Astrocyte (in vitro differentiated cells and primary cell): Measurements from ENCODE around the gene IER3. TPM values are rescaled to one million over a fixed set of nuclear protein-coding genes. Genes with fewer than 3 reads are reported as not detected.
A peak's percentile ranks its signal among the peaks of the same experiment; 100 is the strongest.

ENCODE experiments used
- DNase-seq: peaks from one replicate; pipeline ENCODE4 v3.0.0-alpha.2; 2010; ENCODE audit warnings: low read depth
- FAIRE-seq: peaks from 2 replicates; lab custom pipeline; 2011; peaks lifted over from hg19 to GRCh38; lab: Jason Lieb, UNC
- H2AFZ ChIP-seq: 2 replicates; pipeline ENCODE4 v1.6.0; 2012; ENCODE audit warnings: low read depth, low read length, inconsistent platforms
- H3K27ac ChIP-seq: 2 replicates; pipeline ENCODE4 v1.5.1; 2011; ENCODE audit warnings: low read depth, low read length, inconsistent platforms
- H3K27me3 ChIP-seq: 2 replicates; pipeline ENCODE4 v1.6.0; 2011; ENCODE audit warnings: low read length, inconsistent platforms; ENCODE audit not compliant: insufficient read depth
- H3K36me3 ChIP-seq: 2 replicates; pipeline ENCODE4 v1.5.1; 2011; ENCODE audit warnings: low read length, inconsistent platforms; ENCODE audit not compliant: insufficient read depth
- H3K4me1 ChIP-seq: 2 replicates; pipeline ENCODE4 v1.5.1; 2011; ENCODE audit warnings: low read length, inconsistent platforms; ENCODE audit not compliant: insufficient read depth
- H3K4me2 ChIP-seq: 2 replicates; pipeline ENCODE4 v1.6.0; 2012; ENCODE audit warnings: low read length, inconsistent platforms
- H3K4me3 ChIP-seq: 2 replicates; pipeline ENCODE4 v1.5.1; 2011; ENCODE audit warnings: low read depth, mild to moderate bottlenecking, low read length, inconsistent platforms; ENCODE audit not compliant: insufficient read depth
- H3K79me2 ChIP-seq: 2 replicates; pipeline ENCODE4 v1.6.0; 2012; ENCODE audit warnings: mild to moderate bottlenecking, low read length, inconsistent platforms; ENCODE audit not compliant: insufficient read depth
- H3K9ac ChIP-seq: 2 replicates; pipeline ENCODE4 v1.6.0; 2012; ENCODE audit warnings: mild to moderate bottlenecking, low read length, inconsistent platforms
- H3K9me3 ChIP-seq: 2 replicates; pipeline ENCODE4 v1.5.1; 2012; ENCODE audit warnings: low read depth, mild to moderate bottlenecking, low read length, inconsistent platforms; ENCODE audit not compliant: insufficient read depth
- H4K20me1 ChIP-seq: 2 replicates; pipeline ENCODE4 v1.6.0; 2012; ENCODE audit warnings: low read length, inconsistent platforms; ENCODE audit not compliant: insufficient read depth
- H3K27ac Mint-ChIP-seq: one replicate; pipeline ENCODE4 v1.8.0; 2021; ENCODE audit warnings: mild to moderate bottlenecking, mixed read lengths; ENCODE audit not compliant: unreplicated experiment
- H3K27me3 Mint-ChIP-seq: one replicate; pipeline ENCODE4 v1.8.0; 2021; ENCODE audit warnings: low read depth, mixed read lengths; ENCODE audit not compliant: unreplicated experiment
- H3K36me3 Mint-ChIP-seq: one replicate; pipeline ENCODE4 v1.8.0; 2021; ENCODE audit warnings: low read depth, mixed read lengths; ENCODE audit not compliant: unreplicated experiment
- H3K4me1 Mint-ChIP-seq: one replicate; pipeline ENCODE4 v1.8.0; 2021; ENCODE audit warnings: low read depth, mixed read lengths; ENCODE audit not compliant: unreplicated experiment
- H3K4me3 Mint-ChIP-seq: one replicate; pipeline ENCODE4 v1.8.0; 2021; ENCODE audit warnings: mild to moderate bottlenecking, moderate library complexity, mixed read lengths; ENCODE audit not compliant: unreplicated experiment
- H3K9me3 Mint-ChIP-seq: one replicate; pipeline ENCODE4 v1.8.0; 2021; ENCODE audit warnings: mild to moderate bottlenecking, mixed read lengths; ENCODE audit not compliant: unreplicated experiment
- EZH2 ChIP-seq: IDR thresholded peaks from 2 replicates; pipeline ENCODE4 v1.6.1; 2012; ENCODE audit warnings: mild to moderate bottlenecking, low read length, inconsistent platforms; ENCODE audit not compliant: insufficient read depth
- total RNA-seq: library from RNA; stranded (reverse); gene quantifications from 2 replicates; pipeline ENCODE4 v1.2.1, GENCODE V29; 2021
- TF ChIP-seq, protein P1 (sequence below): IDR thresholded peaks from 2 replicates; pipeline ENCODE4 v1.5.1; 2011; ENCODE audit warnings: low read depth, mild to moderate bottlenecking, inconsistent platforms, low read length, moderate library complexity; ENCODE audit not compliant: insufficient read depth

IER3 gene
- total RNA-seq, 1 donor from 2014 or later: 221 TPM

DNA sequence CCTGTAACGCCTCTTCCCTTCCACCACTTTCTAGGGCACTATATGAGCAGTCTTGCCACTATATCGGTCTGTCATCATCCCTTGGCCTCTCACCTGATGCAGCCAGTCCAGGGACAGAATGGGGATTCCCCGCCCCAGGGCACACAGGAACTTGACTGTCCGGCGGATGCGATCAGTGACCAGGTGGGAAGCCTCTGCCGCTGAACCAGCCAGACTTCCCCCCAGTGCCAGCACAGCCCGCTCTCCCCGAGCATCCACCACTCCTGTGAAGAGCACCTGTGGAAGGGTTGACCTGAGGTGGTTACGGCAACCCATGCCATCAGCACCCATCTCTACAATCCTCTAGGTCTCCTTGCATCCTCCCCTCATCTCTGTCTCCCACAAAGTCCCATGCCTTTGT is 41.3 kb downstream of the IER3 start:
- Mint-ChIP-seq H3K4me1 (peaks cover 3% of the 10 kb centered on the region), H3K27me3 (no peaks in the 10 kb centered on the region), H3K36me3 (peaks cover 31% of the 10 kb centered on the region), H3K9me3 (no peaks in the 10 kb centered on the region), H3K27ac (no peak overlapping the region), H3K4me3 (no peak overlapping the region)
- no peaks in the 10 kb centered on the region for H3K27me3 ChIP-seq
- no peaks in the 10 kb centered on the region for H4K20me1 ChIP-seq
- no peaks in the 10 kb centered on the region for H3K9me3 ChIP-seq
- H3K4me3 ChIP-seq: no peak overlapping the region
- no peak overlapping the region for H3K27ac ChIP-seq
- no peak overlapping the region for H3K9ac ChIP-seq
- peaks cover 15% of the 10 kb centered on the region for H3K36me3 ChIP-seq
- DNase-seq (no peak), FAIRE-seq (no peak)
- no peaks in the 10 kb centered on the region for H3K4me1 ChIP-seq
- H2AFZ ChIP-seq: no peak overlapping the region
- H3K4me2 ChIP-seq: no peak overlapping the region
- TF ChIP-seq, protein P1, sequence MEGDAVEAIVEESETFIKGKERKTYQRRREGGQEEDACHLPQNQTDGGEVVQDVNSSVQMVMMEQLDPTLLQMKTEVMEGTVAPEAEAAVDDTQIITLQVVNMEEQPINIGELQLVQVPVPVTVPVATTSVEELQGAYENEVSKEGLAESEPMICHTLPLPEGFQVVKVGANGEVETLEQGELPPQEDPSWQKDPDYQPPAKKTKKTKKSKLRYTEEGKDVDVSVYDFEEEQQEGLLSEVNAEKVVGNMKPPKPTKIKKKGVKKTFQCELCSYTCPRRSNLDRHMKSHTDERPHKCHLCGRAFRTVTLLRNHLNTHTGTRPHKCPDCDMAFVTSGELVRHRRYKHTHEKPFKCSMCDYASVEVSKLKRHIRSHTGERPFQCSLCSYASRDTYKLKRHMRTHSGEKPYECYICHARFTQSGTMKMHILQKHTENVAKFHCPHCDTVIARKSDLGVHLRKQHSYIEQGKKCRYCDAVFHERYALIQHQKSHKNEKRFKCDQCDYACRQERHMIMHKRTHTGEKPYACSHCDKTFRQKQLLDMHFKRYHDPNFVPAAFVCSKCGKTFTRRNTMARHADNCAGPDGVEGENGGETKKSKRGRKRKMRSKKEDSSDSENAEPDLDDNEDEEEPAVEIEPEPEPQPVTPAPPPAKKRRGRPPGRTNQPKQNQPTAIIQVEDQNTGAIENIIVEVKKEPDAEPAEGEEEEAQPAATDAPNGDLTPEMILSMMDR: no peak
- TF ChIP-seq EZH2: no peak
- no peaks in the 10 kb centered on the region for H3K79me2 ChIP-seq

DNA sequence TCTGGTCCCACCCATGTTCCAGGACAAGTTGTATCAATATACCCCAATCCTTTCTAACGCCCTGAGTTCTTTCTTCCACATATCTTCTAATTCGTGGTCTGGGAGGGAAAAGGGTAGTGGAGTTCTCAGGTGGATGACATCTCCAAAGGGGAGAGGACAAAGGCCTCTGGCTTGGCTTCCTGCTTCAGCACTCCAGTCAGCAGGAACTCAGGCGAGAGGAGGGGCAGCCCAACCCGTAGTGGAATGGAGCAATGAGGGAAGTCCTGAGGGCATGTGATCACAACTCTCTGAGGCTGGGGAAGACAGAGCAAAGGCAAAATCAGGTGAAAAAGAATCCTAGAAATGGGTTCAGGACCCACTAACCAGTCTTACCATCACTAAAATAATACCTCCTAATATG is 44.0 kb downstream of the IER3 start:
- H3K4me2 ChIP-seq: no peak overlapping the region
- H3K79me2 ChIP-seq: no peaks in the 10 kb centered on the region
- H3K27ac ChIP-seq: no peak overlapping the region
- H3K36me3 ChIP-seq: peaks cover 6% of the 10 kb centered on the region
- peaks cover 23% of the 10 kb centered on the region for H3K36me3 Mint-ChIP-seq
- peak overlapping the region; percentile 24 for H3K27ac Mint-ChIP-seq
- FAIRE-seq: no peak
- no peaks in the 10 kb centered on the region for H3K9me3 Mint-ChIP-seq
- no peaks in the 10 kb centered on the region for H3K9me3 ChIP-seq
- no peak overlapping the region for H3K4me3 ChIP-seq
- H3K4me3 Mint-ChIP-seq: no peak overlapping the region
- no peak for DNase-seq
- no peaks in the 10 kb centered on the region for H3K27me3 Mint-ChIP-seq
- TF ChIP-seq EZH2: no peak
- TF ChIP-seq, protein P1: no peak
- H3K27me3 ChIP-seq: no peaks in the 10 kb centered on the region
- H3K4me1 ChIP-seq: peaks cover 2% of the 10 kb centered on the region
- H4K20me1 ChIP-seq: no peaks in the 10 kb centered on the region
- H2AFZ ChIP-seq: no peak overlapping the region
- peaks cover 3% of the 10 kb centered on the region for H3K4me1 Mint-ChIP-seq
- H3K9ac ChIP-seq: no peak overlapping the region

DNA sequence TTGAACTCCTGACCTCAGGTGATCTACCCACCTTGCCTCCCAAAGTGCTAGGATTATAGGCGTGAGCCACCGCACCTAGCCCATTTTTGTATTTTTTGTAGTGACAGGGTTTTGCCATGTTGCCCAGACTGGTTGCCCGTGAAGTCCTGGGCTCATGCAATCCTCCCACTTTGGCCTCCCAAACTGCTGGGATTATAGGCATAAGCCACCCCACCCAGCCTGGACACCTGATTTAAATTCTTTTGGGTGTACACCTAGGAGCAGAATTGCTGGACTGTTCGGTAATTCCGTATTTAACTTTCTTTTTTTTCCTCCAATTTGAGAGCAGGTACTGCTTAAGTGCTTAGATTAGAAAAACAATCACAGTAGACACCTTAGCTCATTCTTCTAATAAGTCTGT is 47.9 kb downstream of the IER3 start:
- H3K4me3 ChIP-seq: no peak overlapping the region
- no peak overlapping the region for H2AFZ ChIP-seq
- H3K27ac Mint-ChIP-seq: no peak overlapping the region
- H3K27me3 Mint-ChIP-seq: no peaks in the 10 kb centered on the region
- H3K9me3 Mint-ChIP-seq: no peaks in the 10 kb centered on the region
- no peaks in the 10 kb centered on the region for H3K9me3 ChIP-seq
- H3K4me2 ChIP-seq: no peak overlapping the region
- H3K9ac ChIP-seq: no peak overlapping the region
- no peak overlapping the region for H3K27ac ChIP-seq
- peaks cover 2% of the 10 kb centered on the region for H3K36me3 ChIP-seq
- H3K4me1 Mint-ChIP-seq: peaks cover 13% of the 10 kb centered on the region
- FAIRE-seq (no peak), DNase-seq (no peak)
- peaks cover 6% of the 10 kb centered on the region for H3K36me3 Mint-ChIP-seq
- no peak overlapping the region for H3K4me3 Mint-ChIP-seq
- TF ChIP-seq, protein P1: no peak
- no peak for TF ChIP-seq EZH2
- peaks cover 8% of the 10 kb centered on the region for H3K4me1 ChIP-seq
- H4K20me1 ChIP-seq: no peaks in the 10 kb centered on the region
- H3K79me2 ChIP-seq: no peaks in the 10 kb centered on the region
- no peaks in the 10 kb centered on the region for H3K27me3 ChIP-seq

Other genes with a start within 250 kb of the IER3 start
- gene GNL1, start 188.1 kb downstream of the IER3 start, total RNA-seq: 49.0 and 49.3 TPM in 2 replicates
- 11.0 and 13.0 TPM in 2 replicates for gene PRR3, start 187.3 kb downstream of the IER3 start, total RNA-seq
- 58.1 and 60.3 TPM in 2 replicates for gene ABCF1, start 173.1 kb downstream of the IER3 start, total RNA-seq
- gene PPP1R10, start 127.3 kb downstream of the IER3 start, total RNA-seq: 64.6 and 69.1 TPM in 2 replicates
- 28.0 and 29.3 TPM in 2 replicates for gene MRPS18B, start 126.7 kb downstream of the IER3 start, total RNA-seq
- 15.7 and 16.6 TPM in 2 replicates for gene ATAT1, start 117.7 kb downstream of the IER3 start, total RNA-seq
- gene C6orf136, start 97.4 kb downstream of the IER3 start, total RNA-seq: 12.0 and 12.7 TPM in 2 replicates
- 29.3 and 30.0 TPM in 2 replicates for gene DHX16, start 71.5 kb downstream of the IER3 start, total RNA-seq
- 145 and 156 TPM in 2 replicates for gene PPP1R18, start 57.9 kb downstream of the IER3 start, total RNA-seq
- 12.2 and 12.8 TPM in 2 replicates for gene NRM, start 53.6 kb downstream of the IER3 start, total RNA-seq
- gene MDC1, start 27.3 kb downstream of the IER3 start, total RNA-seq: 25.2 and 25.4 TPM in 2 replicates
- 815 and 887 TPM in 2 replicates for gene TUBB, start 24.2 kb downstream of the IER3 start, total RNA-seq
- 77.6 and 85.2 TPM in 2 replicates for gene FLOT1, start 1.9 kb downstream of the IER3 start, total RNA-seq
- gene DDR1, start 140.0 kb upstream of the IER3 start, total RNA-seq: 144 and 156 TPM in 2 replicates
- 34.3 and 41.3 TPM in 2 replicates for gene GTF2H4, start 163.7 kb upstream of the IER3 start, total RNA-seq
- 19.8 and 21.6 TPM in 2 replicates for gene VARS2, start 169.7 kb upstream of the IER3 start, total RNA-seq
- gene SFTA2, start 187.6 kb upstream of the IER3 start, total RNA-seq: not detected in 2 replicates
- not detected in 2 replicates for gene MUCL3, start 196.4 kb upstream of the IER3 start, total RNA-seq
- not detected in 2 replicates for gene MUC21, start 239.2 kb upstream of the IER3 start, total RNA-seq